Ovary (tissue), 9 donors: Measurements from ENCODE around the gene SEMA3E. TPM values are rescaled to one million over a fixed set of nuclear protein-coding genes. Genes with fewer than 3 reads are reported as not detected.

Experiments used
- DNase-seq, 5 donors: peaks; one replicate each; pipeline ENCODE4 v3.0.0-alpha.2; 2019 to 2020
- H3K27ac ChIP-seq, 2 donors: fragments of 200-600 bp; one replicate each; pipeline versions ENCODE4 v1.5.1 to v1.8.0; 2019 to 2022
- H3K27me3 ChIP-seq: fragments of 200-600 bp; one replicate; pipeline ENCODE4 v1.8.0; 2022
- H3K36me3 ChIP-seq: fragments of 200-600 bp; sonication (generic); one replicate; pipeline ENCODE4 v1.5.1; 2019
- H3K4me1 ChIP-seq: one replicate; pipeline ENCODE4 v1.8.1; 2013; ENCODE audit warnings: mild to moderate bottlenecking, moderate library complexity; ENCODE audit not compliant: insufficient read depth
- H3K4me3 ChIP-seq: fragments of 200-600 bp; sonication (generic); one replicate; pipeline ENCODE4 v1.5.1; 2017
- H3K9me3 ChIP-seq, 2 donors: fragments of 200-600 bp in 1 of 2; sonication (generic) in 1 of 2; one replicate each; pipeline versions ENCODE4 v1.5.1 to v1.8.1; 2013 to 2019; ENCODE audit warnings: mild to moderate bottlenecking in 1 of 2, moderate library complexity in 1 of 2
- CTCF ChIP-seq, 3 donors: fragments of 450-650 bp in 2 of 3; fragments of 200-600 bp in 1 of 3; IDR thresholded peaks; one replicate each; pipeline versions ENCODE4 v1.5.1 to v1.8.0; 2016 to 2022; ENCODE audit warnings: antibody characterized with exemption in 3 of 3, mild to moderate bottlenecking in 1 of 3
- EP300 ChIP-seq: sonication (generic); formaldehyde crosslinking; IDR thresholded peaks from one replicate; pipeline ENCODE4 v1.6.1; 2017; ENCODE audit warnings: antibody characterized with exemption
- POLR2A ChIP-seq: fragments of 450-650 bp; IDR thresholded peaks from one replicate; pipeline ENCODE4 v1.6.1; 2017; ENCODE audit warnings: antibody characterized with exemption, mild to moderate bottlenecking, moderate library complexity
- whole genome bisulfite sequencing, 3 donors: extraction: QIAGEN DNeasy Blood & Tissue Kit in 1 of 3; methylation state at CpG; one replicate each; pipeline versions ENCODE4 v1.1.5 to v1.1.7; 2013 to 2017; 5-methylcytosine and 5-hydroxymethylcytosine counted together
- intact Hi-C, 4 donors: fragments of 100-400 bp; cut with DNase I; formaldehyde crosslinking; loops; one replicate each; pipeline versions ENCODE4 v1.11.0 to v1.15.1; 2022 to 2023
- polyA plus RNA-seq, 2 donors: library from polyadenylated mRNA; stranded (reverse); fragments of 200-250 nt in 1 of 2; fragments of 350-450 nt in 1 of 2; fragmentation: Illumina TruSeq in 1 of 2; extraction: RNeasy Lipid Tissue Mini Kit (QIAGEN cat#74804) in 1 of 2; gene quantifications; one replicate each; pipeline ENCODE4 v1.2.3, GENCODE V29; 2013 to 2014
- total RNA-seq, 7 donors: library from RNA; depleted of rRNA in 2 of 7; stranded (reverse); fragments of >200 nt in 2 of 7; fragmentation: NEBNext Ultra II Directional in 3 of 7; extraction: Animal tissue kit (Norgen Biotek cat#: 25700) in 3 of 7; gene quantifications; one replicate each; pipeline versions ENCODE4 v1.1.0 to v1.2.4, GENCODE V29; 2016 to 2023
- donor health status: DM: no; HTN: no; CAD: no; lungs with moderate emphysema.
- donor health status: DM: no; HTN: no; CAD: no.
- donor health status: Bipolar disorder and iron deficiency.
- donor health status: DM: yes; HTN: yes; CAD: no.
- donor health status: DM: no; HTN: no; CAD: no.
- donor health status: DM: yes; HTN: yes; CAD: no.

The SEMA3E gene
- total and polyA plus RNA-seq, 9 donors: 0.10 to 2.2 (median 0.42) TPM; not detected in 2

- TF ChIP-seq CTCF (IDR thresholded peaks at IDR 0.05) (no peak), EP300 (no peak), POLR2A (no peak)
- DNase-seq: no peak
- Histone ChIP-seq H3K36me3 (no peaks in the 10 kb centered on the region), H3K27ac (no peak overlapping the region), H3K4me3 (no peak overlapping the region), H3K27me3 (peaks cover 2% of the 10 kb centered on the region), H3K9me3 (no peaks in the 10 kb centered on the region), H3K4me1 (no peaks in the 10 kb centered on the region)
- intact Hi-C loops: no loop called here
- WGBS, 3 donors: 84 to 85% (median 85%) methylated on average over 4 of the region's 4 CpGs
Observed at GRCh38 chr7:83550100-83550499, 98.8 kb downstream of the SEMA3E start.

GRCh38 chr7:83548250-83548649, 100.7 kb downstream of the SEMA3E start:
- no peak overlapping the region for H3K27ac ChIP-seq
- no peak for DNase-seq
- no peaks in the 10 kb centered on the region for H3K36me3 ChIP-seq
- TF ChIP-seq POLR2A (no peak), CTCF (IDR thresholded peaks at IDR 0.05) (no peak), EP300 (no peak)
- no peaks in the 10 kb centered on the region for H3K4me1 ChIP-seq
- no peaks in the 10 kb centered on the region for H3K9me3 ChIP-seq
- H3K27me3 ChIP-seq: peaks cover 2% of the 10 kb centered on the region
- no peak overlapping the region for H3K4me3 ChIP-seq
- intact Hi-C loops: no loop called here
- WGBS, 3 donors: 45 to 67% (median 52%) methylated on average over 1 of the region's 1 CpG

GRCh38 chr7:83547526-83547925, 101.4 kb downstream of the SEMA3E start:
- intact Hi-C loops: no loop called here
- no peak for DNase-seq
- TF ChIP-seq EP300 (no peak), CTCF (IDR thresholded peaks at IDR 0.05) (no peak), POLR2A (no peak)
- H3K27ac ChIP-seq: no peak overlapping the region
- H3K9me3 ChIP-seq: no peaks in the 10 kb centered on the region
- H3K4me1 ChIP-seq: no peaks in the 10 kb centered on the region
- no peaks in the 10 kb centered on the region for H3K36me3 ChIP-seq
- no peak overlapping the region for H3K4me3 ChIP-seq
- WGBS, 3 donors: 40 to 47% (median 44%) methylated on average over 2 of the region's 2 CpGs
- H3K27me3 ChIP-seq: peaks cover 2% of the 10 kb centered on the region

- WGBS, 3 donors: 17 to 39% (median 25%) methylated on average over 2 of the region's 2 CpGs
- TF ChIP-seq POLR2A: no peak
- no peak for TF ChIP-seq EP300
- no peak for TF ChIP-seq CTCF (IDR thresholded peaks at IDR 0.05)
- no peaks in the 10 kb centered on the region for H3K36me3 ChIP-seq
- DNase-seq: no peak
- H3K4me3 ChIP-seq: no peak overlapping the region
- H3K9me3 ChIP-seq: no peaks in the 10 kb centered on the region
- H3K27me3 ChIP-seq: peaks cover 2% of the 10 kb centered on the region
- no peaks in the 10 kb centered on the region for H3K4me1 ChIP-seq
- H3K27ac ChIP-seq: no peak overlapping the region
- intact Hi-C loops: no loop called here
Observed at GRCh38 chr7:83546586-83546985, 102.4 kb downstream of the SEMA3E start.
